ENCODE measurements around the gene ORAI3.

- no peak for TF ChIP-seq CTCF (IDR thresholded peaks at IDR 0.05)
- no peak for TF ChIP-seq GABPB1 (CRISPR knock-in tag; IDR thresholded peaks at IDR 0.05)
- TF ChIP-seq ZNF281 (CRISPR knock-in tag; IDR thresholded peaks at IDR 0.05), result no peak
- TF ChIP-seq CREM (CRISPR knock-in tag; IDR thresholded peaks at IDR 0.05), result no peak
- TF ChIP-seq ZNF121 (CRISPR knock-in tag; IDR thresholded peaks at IDR 0.05), result no peak
- TF ChIP-seq ZNF512 (CRISPR knock-in tag; IDR thresholded peaks at IDR 0.05; ENCODE audit: borderline replicate concordance), result no peak
Measured at GRCh38 chr16:30903002-30903401, 45.9 kb upstream of the ORAI3 start.

Data from WTC11 (cell line).